Stimulated activated naive CD4-positive, alpha-beta T cell (primary cell): Measurements from ENCODE around the gene GJD3.

ENCODE experiments used
- DNase-seq, 6 experiments: peaks; one replicate each; lab custom pipeline; 2025; lab: John Stamatoyannopoulos, UW

GJD3 gene

GRCh38 chr17:40322358-40323315, 41.9 kb downstream of the GJD3 start:
- DNase-seq = peak; percentile 87 to 99 (median 96)

GRCh38 chr17:40321961-40322357, 42.6 kb downstream of the GJD3 start:
- peak in 3 of 6 experiments; percentile 56 to 79 (median 77) for DNase-seq

- DNase-seq = peak in 1 of 6 experiments; percentile 52
These were observed 43.0 kb downstream of the GJD3 start for GRCh38 chr17:40321524-40321929.

- DNase-seq = peak in 5 of 6 experiments; percentile 27 to 57 (median 42)
These were observed 43.6 kb downstream of the GJD3 start for GRCh38 chr17:40320756-40321523.

GRCh38 chr17:40319651-40320540, 44.6 kb downstream of the GJD3 start:
- DNase-seq = peak; percentile 49 to 81 (median 66)

GRCh38 chr17:40318830-40319391, 45.6 kb downstream of the GJD3 start:
- DNase-seq = peak in 3 of 6 experiments; percentile 42 to 49 (median 49)

- peak; percentile 84 to 91 (median 88) for DNase-seq
These were observed 46.4 kb downstream of the GJD3 start for GRCh38 chr17:40317880-40318829.

GRCh38 chr17:40317345-40317873, 47.1 kb downstream of the GJD3 start:
- peak in 4 of 6 experiments; percentile 12 to 55 (median 40) for DNase-seq

- no peak for DNase-seq
These were observed 47.8 kb downstream of the GJD3 start for GRCh38 chr17:40316571-40317344.

GRCh38 chr17:40315678-40316570, 48.6 kb downstream of the GJD3 start:
- no peak for DNase-seq

GRCh38 chr17:40315206-40315605, 49.3 kb downstream of the GJD3 start:
- no peak for DNase-seq

GRCh38 chr17:40314584-40314956, 50.0 kb downstream of the GJD3 start:
- peak in 1 of 6 experiments; percentile 52 for DNase-seq

- no peak for DNase-seq
These were observed 50.6 kb downstream of the GJD3 start for GRCh38 chr17:40313668-40314583.
